GM23338 (cell line): ENCODE data around the gene USH2A. TPM values are rescaled to one million over a fixed set of nuclear protein-coding genes. Genes with fewer than 3 reads are reported as not detected.

ENCODE experiments used
- ATAC-seq: fragments of 200-7000 bp; cut with Tn5 transposase; 3 replicates; pipeline ENCODE4 v1.9.1; 2020
- DNase-seq: peaks from one replicate; pipeline ENCODE4 v3.0.0-alpha.2; 2015; ENCODE audit warnings: low spot score
- H2AFZ ChIP-seq: fragments of 200-600 bp; sonication (generic); 2 replicates; pipeline ENCODE4 v1.8.0; 2016; ENCODE audit warnings: antibody characterized with exemption, mild to moderate bottlenecking, moderate library complexity
- H3F3A ChIP-seq: fragments of 200-600 bp; sonication (generic); replicated peaks from 2 replicates; pipeline ENCODE4 v1.8.0; 2017; ENCODE audit warnings: antibody characterized with exemption, mixed run types, low read depth
- H3K27ac ChIP-seq: fragments of 200-600 bp; sonication (generic); 2 replicates; pipeline ENCODE4 v1.6.1; 2016; ENCODE audit warnings: low read depth
- H3K27me3 ChIP-seq: fragments of 200-600 bp; sonication (generic); 2 replicates; pipeline ENCODE4 v1.8.0; 2016; ENCODE audit warnings: mild to moderate bottlenecking, mixed run types, moderate library complexity; ENCODE audit not compliant: insufficient read depth
- H3K36me3 ChIP-seq: fragments of 200-600 bp; sonication (generic); 2 replicates; pipeline ENCODE4 v1.8.0; 2016; ENCODE audit warnings: mild to moderate bottlenecking; ENCODE audit not compliant: insufficient read depth
- H3K4me1 ChIP-seq: fragments of 200-600 bp; sonication (generic); 2 replicates; pipeline ENCODE4 v1.8.0; 2016; ENCODE audit warnings: mild to moderate bottlenecking, moderate library complexity; ENCODE audit not compliant: insufficient read depth
- H3K4me2 ChIP-seq: fragments of 200-600 bp; sonication (generic); 2 replicates; pipeline ENCODE4 v1.7.1; 2017; ENCODE audit warnings: mixed run types
- H3K4me3 ChIP-seq: fragments of 200-600 bp; sonication (generic); 2 replicates; pipeline ENCODE4 v1.6.1; 2016; ENCODE audit warnings: mixed run types
- H3K79me2 ChIP-seq: fragments of 200-600 bp; sonication (generic); replicated peaks from 2 replicates; pipeline ENCODE4 v1.8.0; 2017; ENCODE audit warnings: mild to moderate bottlenecking; ENCODE audit not compliant: insufficient read depth
- H3K9me2 ChIP-seq: fragments of 200-600 bp; sonication (generic); 2 replicates; pipeline ENCODE4 v1.8.0; 2017; ENCODE audit not compliant: insufficient read depth
- H4K20me1 ChIP-seq: fragments of 200-600 bp; sonication (generic); replicated peaks from 2 replicates; pipeline ENCODE4 v1.8.0; 2017; ENCODE audit warnings: mild to moderate bottlenecking; ENCODE audit not compliant: insufficient read depth
- H3K27ac Mint-ChIP-seq: 2 replicates; pipeline ENCODE4 v1.8.0; 2020; ENCODE audit warnings: inconsistent platforms, mild to moderate bottlenecking, moderate library complexity, mixed read lengths
- H3K27me3 Mint-ChIP-seq: 3 replicates; pipeline ENCODE4 v1.8.0; 2022; ENCODE audit warnings: low read depth, mild to moderate bottlenecking, moderate library complexity, mixed read lengths, inconsistent platforms; ENCODE audit not compliant: insufficient read depth, poor library complexity
- H3K36me3 Mint-ChIP-seq: 3 replicates; pipeline ENCODE4 v1.8.0; 2021; ENCODE audit warnings: low read depth, mild to moderate bottlenecking, inconsistent platforms, moderate library complexity, mixed read lengths
- H3K4me1 Mint-ChIP-seq: 3 replicates; pipeline ENCODE4 v1.8.0; 2020; ENCODE audit warnings: mild to moderate bottlenecking, inconsistent platforms, mixed read lengths
- H3K4me3 Mint-ChIP-seq: 3 replicates; pipeline ENCODE4 v1.8.0; 2021; ENCODE audit warnings: moderate library complexity, mild to moderate bottlenecking, inconsistent platforms, mixed read lengths
- H3K9me3 Mint-ChIP-seq: 3 replicates; pipeline ENCODE4 v1.8.0; 2020; ENCODE audit warnings: moderate library complexity, mild to moderate bottlenecking, inconsistent platforms, mixed read lengths
- CREB1 ChIP-seq: fragments of 250-450 bp; sonication (Bioruptor Pico); IDR thresholded peaks from 2 replicates; pipeline ENCODE4 v1.5.0; 2020; ENCODE audit warnings: low read depth, mild to moderate bottlenecking, moderate library complexity
- CTCF ChIP-seq, 2 experiments: fragments of 200-600 bp in 1 of 2; sonication (generic) in 1 of 2; conservative IDR thresholded peaks; 2 replicates each; pipeline versions ENCODE4 v1.5.1 to v1.6.1; 2016 to 2017; ENCODE audit warnings: antibody characterized with exemption in 2 of 2, low read depth in 2 of 2, mild to moderate bottlenecking in 2 of 2, moderate library complexity in 1 of 2
- ETS1 ChIP-seq: IDR thresholded peaks from 2 replicates; pipeline ENCODE4 v1.6.1; 2016; ENCODE audit warnings: antibody characterized with exemption
- EZH2 ChIP-seq: fragments of 200-600 bp; sonication (generic); IDR thresholded peaks from one replicate; pipeline ENCODE4 v1.8.0; 2017; ENCODE audit warnings: antibody characterized with exemption, mild to moderate bottlenecking, low read depth; ENCODE audit not compliant: unreplicated experiment
- EZH2phosphoT487 ChIP-seq: fragments of 200-600 bp; sonication (generic); IDR thresholded peaks from one replicate; pipeline ENCODE4 v1.8.1; 2018; ENCODE audit warnings: antibody characterized with exemption; ENCODE audit not compliant: unreplicated experiment
- JUNB ChIP-seq: IDR thresholded peaks from one replicate; pipeline ENCODE4 v1.6.1; 2016; ENCODE audit warnings: antibody characterized with exemption; ENCODE audit not compliant: unreplicated experiment
- NANOG ChIP-seq: IDR thresholded peaks from 2 replicates; pipeline ENCODE4 v1.6.1; 2016; ENCODE audit warnings: antibody characterized with exemption, borderline replicate concordance
- POLR2AphosphoS5 ChIP-seq: IDR thresholded peaks from 2 replicates; pipeline ENCODE4 v1.6.1; 2016; ENCODE audit warnings: antibody characterized with exemption, low read depth
- REST ChIP-seq: IDR thresholded peaks from one replicate; pipeline ENCODE4 v1.6.1; 2018; ENCODE audit warnings: antibody characterized with exemption; ENCODE audit not compliant: unreplicated experiment
- STAT1 ChIP-seq: IDR thresholded peaks from one replicate; pipeline ENCODE4 v1.6.1; 2016; ENCODE audit warnings: antibody characterized with exemption; ENCODE audit not compliant: unreplicated experiment
- ZNF114 ChIP-seq: fragments of 250-450 bp; sonication (Bioruptor Pico); IDR thresholded peaks from 2 replicates; pipeline ENCODE4 v1.5.0; 2020; ENCODE audit warnings: mild to moderate bottlenecking, moderate library complexity
- ZNF331 ChIP-seq: fragments of 250-450 bp; sonication (Bioruptor Pico); IDR thresholded peaks from 2 replicates; pipeline ENCODE4 v1.5.0; 2020; ENCODE audit warnings: low read depth, mild to moderate bottlenecking, moderate library complexity
- polyA plus RNA-seq: library from polyadenylated mRNA; unstranded; fragments of >200 nt; fragmentation: Nextera tagmentation; extraction: Ambion mirVana; gene quantifications from 2 replicates; pipeline ENCODE4 v1.2.1, GENCODE V29; 2016
- total RNA-seq: library from RNA; depleted of rRNA; stranded (reverse); fragments of >200 nt; shearing (Covaris generic); gene quantifications from 2 replicates; pipeline ENCODE4 v1.2.3, GENCODE V29; 2014

Gene USH2A
- total and polyA plus RNA-seq, 2 experiments from 2014 or later, result 0.03 TPM

- Histone ChIP-seq H3K4me1 (peaks cover 5% of the 10 kb centered on the region), H3K27ac (no peak overlapping the region), H3F3A (no peaks in the 10 kb centered on the region), H2AFZ (no peak overlapping the region), H3K79me2 (no peaks in the 10 kb centered on the region), H4K20me1 (no peaks in the 10 kb centered on the region), H3K4me2 (no peak overlapping the region), H3K36me3 (no peaks in the 10 kb centered on the region), H3K4me3 (no peak overlapping the region), H3K27me3 (no peaks in the 10 kb centered on the region), H3K9me2 (no peaks in the 10 kb centered on the region)
- Mint-ChIP-seq H3K9me3 (no peaks in the 10 kb centered on the region), H3K27ac (no peak overlapping the region), H3K36me3 (no peaks in the 10 kb centered on the region; the same call in 2 of the 3 replicates), H3K4me3 (no peak overlapping the region), H3K27me3 (no peaks in the 10 kb centered on the region), H3K4me1 (peaks cover 5% of the 10 kb centered on the region)
- TF ChIP-seq POLR2AphosphoS5 (no peak), NANOG (no peak)
- ATAC-seq, result no peak
- no peak for DNase-seq
Measured at GRCh38 chr1:216086678-216087077, 336.6 kb downstream of the USH2A start.

- H3K27ac ChIP-seq, result no peak overlapping the region
- no peak for ATAC-seq
- no peaks in the 10 kb centered on the region for H3K79me2 ChIP-seq
- H3K27me3 ChIP-seq, result no peaks in the 10 kb centered on the region
- H3K36me3 ChIP-seq, result no peaks in the 10 kb centered on the region
- no peaks in the 10 kb centered on the region for H4K20me1 ChIP-seq
- no peak for DNase-seq
- no peaks in the 10 kb centered on the region for H3K9me2 ChIP-seq
- Mint-ChIP-seq H3K36me3 (no peaks in the 10 kb centered on the region; the same call in 2 of the 3 replicates), H3K9me3 (no peaks in the 10 kb centered on the region), H3K4me3 (no peak overlapping the region), H3K4me1 (peaks cover 11% of the 10 kb centered on the region), H3K27me3 (no peaks in the 10 kb centered on the region), H3K27ac (no peak overlapping the region)
- no peak overlapping the region for H2AFZ ChIP-seq
- peaks cover 5% of the 10 kb centered on the region for H3K4me1 ChIP-seq
- H3K4me3 ChIP-seq, result no peak overlapping the region
- H3K4me2 ChIP-seq, result no peak overlapping the region
- H3F3A ChIP-seq, result no peaks in the 10 kb centered on the region
- TF ChIP-seq POLR2AphosphoS5 (no peak), JUNB (no peak), CREB1 (CRISPR knock-in tag) (no peak), EZH2 (no peak), REST (no peak), STAT1 (no peak), EZH2phosphoT487 (no peak), NANOG (no peak), ZNF114 (CRISPR knock-in tag) (no peak), ZNF331 (no peak), CTCF (conservative IDR thresholded peaks at IDR 0.05; ENCODE audit: low read depth in 2 of 2) (no peak), ETS1 (no peak)
Measured at GRCh38 chr1:216081445-216081844, 341.8 kb downstream of the USH2A start.
